GM21723 (cell line): Measurements from ENCODE around the gene SPINT2.
"Not testable (repeated sequence)": the region's sequence is repeated elsewhere in the genome, so short reads cannot be mapped to it uniquely, and the experiment has no call there.

Experiments
- ATAC-seq: cut with Tn5 transposase; IDR thresholded peaks from one replicate; pipeline ENCODE4 v1.9.1; 2021; ENCODE audit warnings: mild to moderate bottlenecking, moderate library complexity; ENCODE audit not compliant: unreplicated experiment

SPINT2 gene

GRCh38 chr19:38318660-38319059 lies 54.3 kb downstream of the SPINT2 start:
- no peak for ATAC-seq

- no peak for ATAC-seq
These were observed 55.3 kb downstream of the SPINT2 start, which contains the start of gene KCNK6 for GRCh38 chr19:38319421-38320258. TSS of gene KCNK6 (plus strand) at chr19:38319845. CDS start at chr19:38319951, 106 bp downstream.

GRCh38 chr19:38320969-38321339 lies 56.6 kb downstream of the SPINT2 start:
- no peak for ATAC-seq

GRCh38 chr19:38321646-38322196 lies 57.3 kb downstream of the SPINT2 start:
- no peak for ATAC-seq

- no peak for ATAC-seq
These were observed 58.9 kb downstream of the SPINT2 start for GRCh38 chr19:38323291-38323690.

- no peak for ATAC-seq
These were observed 60.1 kb downstream of the SPINT2 start for GRCh38 chr19:38324431-38324830.

- no peak for ATAC-seq
These were observed 62.2 kb downstream of the SPINT2 start for GRCh38 chr19:38326591-38326990.

GRCh38 chr19:38329651-38330050 lies 65.3 kb downstream of the SPINT2 start:
- ATAC-seq: no peak

GRCh38 chr19:38331728-38332127 lies 67.4 kb downstream of the SPINT2 start:
- ATAC-seq: no peak

GRCh38 chr19:38333245-38333644 lies 68.9 kb downstream of the SPINT2 start:
- no peak for ATAC-seq

- ATAC-seq: peak; percentile 73
These were observed 71.7 kb downstream of the SPINT2 start for GRCh38 chr19:38335949-38336637.

- peak; percentile 44 for ATAC-seq
These were observed 72.4 kb downstream of the SPINT2 start for GRCh38 chr19:38336638-38337359.

- no peak for ATAC-seq
These were observed 72.9 kb downstream of the SPINT2 start for GRCh38 chr19:38337360-38337653.

GRCh38 chr19:38339011-38339410 lies 74.6 kb downstream of the SPINT2 start:
- ATAC-seq: not testable (repeated sequence)

- no peak for ATAC-seq
These were observed 76.6 kb downstream of the SPINT2 start for GRCh38 chr19:38340927-38341326.
